Lower lobe of right lung (tissue), 2 donors: Measurements from ENCODE around the gene MTUS2. TPM values are rescaled to one million over a fixed set of nuclear protein-coding genes. Genes with fewer than 3 reads are reported as not detected.

Experiments
- ATAC-seq, 2 donors: fragments of 200-7000 bp; cut with Tn5 transposase; one replicate each; pipeline ENCODE4 v1.9.1; 2020 to 2022; ENCODE audit warnings: mild to moderate bottlenecking in 2 of 2, moderate library complexity in 2 of 2
- DNase-seq: peaks from one replicate; pipeline ENCODE4 v3.0.0-alpha.2; 2020
- H3K27ac ChIP-seq: fragments of 200-600 bp; one replicate; pipeline ENCODE4 v1.8.0; 2022
- H3K27me3 ChIP-seq: fragments of 200-600 bp; one replicate; pipeline ENCODE4 v1.8.0; 2022; ENCODE audit warnings: low read depth
- H3K36me3 ChIP-seq: fragments of 200-600 bp; one replicate; pipeline ENCODE4 v1.8.0; 2022; ENCODE audit warnings: mild to moderate bottlenecking
- H3K4me1 ChIP-seq: fragments of 200-600 bp; one replicate; pipeline ENCODE4 v1.8.0; 2022
- H3K4me3 ChIP-seq: fragments of 200-600 bp; one replicate; pipeline ENCODE4 v1.8.0; 2022; ENCODE audit warnings: mild to moderate bottlenecking
- H3K9me3 ChIP-seq: fragments of 200-600 bp; one replicate; pipeline ENCODE4 v1.8.0; 2022
- CTCF ChIP-seq: fragments of 200-600 bp; IDR thresholded peaks from one replicate; pipeline ENCODE4 v1.8.0; 2022; ENCODE audit warnings: antibody characterized with exemption, mild to moderate bottlenecking
- intact Hi-C: fragments of 100-400 bp; cut with DNase I; formaldehyde crosslinking; loops from one replicate; pipeline ENCODE4 v1.11.0; 2022
- total RNA-seq: library from RNA; stranded (reverse); fragmentation: NEBNext Ultra II Directional; extraction: Animal tissue kit (Norgen Biotek cat#: 25700); gene quantifications from one replicate; pipeline ENCODE4 v1.2.1, GENCODE V29; 2021
- donor health status: DM: no; HTN: yes; CAD: no; lungs with severe emphysema.

MTUS2 gene
- total RNA-seq, 1 donor from 2014 or later = 0.21 TPM

GRCh38 chr13:29499506-29500165 is 679.5 kb downstream of the MTUS2 start:
- no peak overlapping the region for H3K27ac ChIP-seq
- intact Hi-C loops = no loop called here
- no peak for DNase-seq
- H3K27me3 ChIP-seq = no peaks in the 10 kb centered on the region
- peaks cover 20% of the 10 kb centered on the region for H3K4me1 ChIP-seq
- H3K9me3 ChIP-seq = no peaks in the 10 kb centered on the region
- H3K4me3 ChIP-seq = no peak overlapping the region
- no peak for ATAC-seq
- TF ChIP-seq CTCF = no peak
- no peaks in the 10 kb centered on the region for H3K36me3 ChIP-seq

GRCh38 chr13:29500386-29500785 is 680.2 kb downstream of the MTUS2 start:
- Histone ChIP-seq H3K4me3 (no peak overlapping the region), H3K4me1 (peaks cover 20% of the 10 kb centered on the region), H3K27me3 (no peaks in the 10 kb centered on the region), H3K9me3 (no peaks in the 10 kb centered on the region), H3K27ac (no peak overlapping the region), H3K36me3 (no peaks in the 10 kb centered on the region)
- no peak for ATAC-seq
- intact Hi-C loops = no loop called here
- DNase-seq = no peak
- TF ChIP-seq CTCF = no peak

GRCh38 chr13:29501674-29502073 is 681.5 kb downstream of the MTUS2 start:
- Histone ChIP-seq H3K4me1 (peaks cover 11% of the 10 kb centered on the region), H3K27ac (no peak overlapping the region), H3K27me3 (no peaks in the 10 kb centered on the region), H3K4me3 (no peak overlapping the region), H3K36me3 (no peaks in the 10 kb centered on the region), H3K9me3 (no peaks in the 10 kb centered on the region)
- TF ChIP-seq CTCF = no peak
- intact Hi-C loops = no loop called here
- DNase-seq = no peak
- ATAC-seq = no peak

DNA sequence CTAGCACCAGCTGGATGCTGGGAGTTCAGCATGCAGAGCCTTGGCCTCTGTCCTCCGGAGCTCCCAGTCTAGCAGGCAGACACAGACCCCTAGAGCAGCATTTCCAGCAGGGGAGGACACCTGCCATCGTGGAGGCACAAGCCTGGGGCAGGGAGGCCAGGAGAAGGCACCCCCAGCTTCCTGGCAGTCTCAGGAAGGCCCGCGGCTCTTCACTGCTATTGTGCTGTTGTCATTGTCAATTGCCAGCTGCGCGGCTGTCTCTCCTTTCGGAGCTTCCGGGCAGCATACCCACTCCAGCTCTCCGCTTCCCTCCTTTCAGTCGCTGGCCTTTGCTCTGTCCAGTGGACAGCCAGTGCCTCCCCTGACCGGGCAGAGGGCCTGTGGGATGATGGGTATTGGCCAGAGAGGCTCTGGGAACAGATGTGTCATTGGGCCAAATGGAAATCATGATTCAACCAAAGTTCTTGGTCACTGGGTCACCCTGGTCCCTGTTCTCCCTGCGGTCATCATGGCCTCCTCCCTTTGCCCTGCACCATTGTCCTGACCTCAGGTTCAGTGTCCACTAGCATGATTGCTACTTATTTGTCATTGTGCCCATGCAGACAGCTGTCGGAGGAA is 682.4 kb downstream of the MTUS2 start:
- peaks cover 3% of the 10 kb centered on the region for H3K4me1 ChIP-seq
- no peaks in the 10 kb centered on the region for H3K36me3 ChIP-seq
- no peak overlapping the region for H3K27ac ChIP-seq
- no peak for TF ChIP-seq CTCF
- ATAC-seq (no peak), DNase-seq (no peak)
- H3K9me3 ChIP-seq = no peaks in the 10 kb centered on the region
- intact Hi-C loops = no loop called here
- no peak overlapping the region for H3K4me3 ChIP-seq
- H3K27me3 ChIP-seq = no peaks in the 10 kb centered on the region

- intact Hi-C loops = no loop called here
- ATAC-seq = no peak
Measured at GRCh38 chr13:29503041-29503837, 683.1 kb downstream of the MTUS2 start.

More at GRCh38 chr13:29503041-29503837, 683.1 kb downstream of the MTUS2 start:
- TF ChIP-seq CTCF = no peak
- Histone ChIP-seq H3K27me3 (no peaks in the 10 kb centered on the region), H3K4me1 (no peaks in the 10 kb centered on the region), H3K27ac (no peak overlapping the region), H3K4me3 (no peak overlapping the region), H3K36me3 (no peaks in the 10 kb centered on the region), H3K9me3 (no peaks in the 10 kb centered on the region)
- no peak for DNase-seq
